ENCODE data around the gene PRKACA. TPM values are rescaled to one million over a fixed set of nuclear protein-coding genes. Genes with fewer than 3 reads are reported as not detected.

Gene PRKACA
- total and polyA plus RNA-seq, 10 of the 15 experiments (the other 5 are each of a cell fraction or from before 2014, with no cell fraction given), result 0.53 to 68.5 (median 11.2) TPM

GRCh38 chr19:14061081-14061749 is 56.3 kb downstream of the PRKACA start:
- CTCF ChIA-PET, result interaction anchor here (0.7 to 5.3 kb wide), 13 partner anchors 10 to 466 kb away, joined by 3 to 110 read pairs (median 16); partner anchors contain the start of genes ASF1B, IL27RA and MISP3
- POLR2A ChIA-PET, result interaction anchor here (0.8 kb wide), 1 partner anchor 20 kb away, joined by 3 read pairs; no protein-coding TSS in a partner anchor
- SMC1A ChIA-PET (ENCODE audit: uncharacterized antibody, unreplicated experiment), result interaction anchor here (0.6 to 2.6 kb wide), 7 partner anchors 10 to 181 kb away, joined by 3 to 20 read pairs (median 7); partner anchors contain the start of gene MISP3
- no peaks in the 10 kb centered on the region for H3K79me2 ChIP-seq (ENCODE audit: control insufficient read depth, insufficient read depth, low read length)
- H3K36me3 ChIP-seq (ENCODE audit: control insufficient read depth in 2 of 2, insufficient read depth in 2 of 2, low read length in 1 of 2), result no peaks in the 10 kb centered on the region
- intact Hi-C loops (cut with micrococcal nuclease; ENCODE audit: unreplicated experiment), result no loop called here
- no peaks in the 10 kb centered on the region for H3K4me1 ChIP-seq (ENCODE audit: control insufficient read depth, insufficient read depth, low read length)
- no peak overlapping the region for H3K9ac ChIP-seq (ENCODE audit: control insufficient read depth, insufficient read depth, low read length)
- no peaks in the 10 kb centered on the region; the same call in 1 of the 2 replicates for H4K20me1 ChIP-seq (ENCODE audit: control insufficient read depth, insufficient read depth)
- no peak for DNase-seq (ENCODE audit: low read depth, low spot score)
- FAIRE-seq, result no peak
- H3K4me2 ChIP-seq (ENCODE audit: control insufficient read depth, insufficient read depth), result no peak overlapping the region
- ATAC-seq, result no peak
- peaks cover 0 to 6% of the 10 kb centered on the region in 2 experiments for H3K27me3 ChIP-seq (replicated peaks in 1 of 2; ENCODE audit: control insufficient read depth in 2 of 2, insufficient read depth in 2 of 2, low read length in 1 of 2)
- no peak overlapping the region for H3K27ac ChIP-seq (ENCODE audit: control insufficient read depth, insufficient read depth)
- BruUV-seq (replicated peaks), result no TSS peak
- no peak overlapping the region for H2AFZ ChIP-seq (ENCODE audit: control insufficient read depth, low read depth, low read length)
- WGBS (ENCODE audit: insufficient coverage, insufficient replicate concordance, low lambda C conversion rate, missing lambda C conversion rate), result 26% methylated on average over 9 of the region's 9 CpGs
- in situ Hi-C loops (cut with MboI), result loop anchor here (25.0 kb wide), 1 partner anchor 774 kb away; no protein-coding TSS in a partner anchor
- no peak overlapping the region for H3K4me3 ChIP-seq
- H3K9me3 ChIP-seq (replicated peaks; ENCODE audit: control insufficient read depth, insufficient read depth, low read length), result no peaks in the 10 kb centered on the region
- RAD21 ChIA-PET (ENCODE audit: unreplicated experiment), result interaction anchor here (0.8 to 1.5 kb wide), 5 partner anchors 10 to 182 kb away, joined by 3 to 10 read pairs (median 4); partner anchors contain the start of genes ASF1B and MISP3
- no peak for TF ChIP-seq KLF5 (IDR thresholded peaks at IDR 0.05; ENCODE audit: partially characterized antibody)
- TF ChIP-seq JUNB (IDR thresholded peaks at IDR 0.05), result no peak
- no peak for TF ChIP-seq E2F4 (IDR thresholded peaks at IDR 0.05; ENCODE audit: low read depth, low read length)
- TF ChIP-seq ZBTB11 (CRISPR knock-in tag; IDR thresholded peaks at IDR 0.05), result no peak

All from GM12878 (cell line).